ENCODE measurements around the gene ESR2. TPM values are rescaled to one million over a fixed set of nuclear protein-coding genes. Genes with fewer than 3 reads are reported as not detected.

ESR2 gene
- total and polyA plus RNA-seq, 2 donors (not counting 3 experiments of a cell fraction or from before 2014, with no cell fraction given) = 0.10 to 0.58 TPM

- H4K20me1 ChIP-seq (replicated peaks; ENCODE audit: control insufficient read depth, extremely low read depth, insufficient read depth, low read length) = no peaks in the 10 kb centered on the region
- no peaks in the 10 kb centered on the region for H3K9me1 ChIP-seq (replicated peaks; ENCODE audit: control insufficient read depth, extremely low read depth, insufficient read depth, low read length)
- ChIA-PET POLR2A (no interaction called here), CTCF (interaction anchor here (1.0 to 2.4 kb wide), 4 partner anchors 13 to 75 kb away, joined by 3 to 8 read pairs (median 3); partner anchors contain the start of gene ESR2)
- H3K27me3 ChIP-seq (ENCODE audit: control insufficient read depth in 2 of 2, insufficient read depth in 2 of 2, low read length in 2 of 2) = no peaks in the 10 kb centered on the region
- H3K36me3 ChIP-seq (ENCODE audit: control insufficient read depth in 2 of 2, extremely low read depth in 1 of 2, insufficient read depth in 2 of 2, low read length in 2 of 2) = peaks cover 0 to 14% of the 10 kb centered on the region in 2 experiments
- no peaks in the 10 kb centered on the region for H3K79me2 ChIP-seq (ENCODE audit: control insufficient read depth, insufficient read depth, low read length)
- H3K4me3 ChIP-seq (replicated peaks in 1 of 3; ENCODE audit: insufficient read depth in 1 of 3, low read depth in 1 of 3, low read length in 3 of 3) = no peak overlapping the region
- FAIRE-seq = no peak
- no peaks in the 10 kb centered on the region for H3K4me1 ChIP-seq (ENCODE audit: control insufficient read depth, extremely low read depth, insufficient read depth, low read length)
- no peak for TF ChIP-seq MAX (IDR thresholded peaks at IDR 0.05; ENCODE audit: insufficient read depth, insufficient read length)
- TF ChIP-seq JUN (IDR thresholded peaks at IDR 0.05; ENCODE audit: borderline replicate concordance, insufficient read depth, insufficient read length, low read depth) = no peak
- TF ChIP-seq EZH2 (IDR thresholded peaks at IDR 0.05; ENCODE audit: borderline replicate concordance, low read depth, low read length, severe bottlenecking) = no peak
- no peak for TF ChIP-seq MYC (IDR thresholded peaks at IDR 0.05; ENCODE audit: low read depth, low read length)
- no peak for TF ChIP-seq CTCF (IDR thresholded peaks at IDR 0.05; ENCODE audit: extremely low read depth in 1 of 2, insufficient read depth in 1 of 2, low read depth in 1 of 2, low read length in 2 of 2)
- TF ChIP-seq POLR2A (IDR thresholded peaks at IDR 0.05; ENCODE audit: low read depth, low read length) = no peak
- no peak for TF ChIP-seq POLR2AphosphoS5 (IDR thresholded peaks at IDR 0.05; ENCODE audit: insufficient read depth, low read depth, low read length)
- no peak for TF ChIP-seq FOS (IDR thresholded peaks at IDR 0.05; ENCODE audit: borderline replicate concordance, insufficient read depth, low read length)
- TF ChIP-seq GATA2 (IDR thresholded peaks at IDR 0.05; ENCODE audit: insufficient read depth, insufficient read length, low read depth, low read length) = no peak
- H3K9ac ChIP-seq (replicated peaks; ENCODE audit: extremely low read depth, insufficient read depth, low read length) = no peak overlapping the region
- H3K4me2 ChIP-seq (ENCODE audit: insufficient read depth, low read length) = no peak overlapping the region
- no peak overlapping the region for H2AFZ ChIP-seq (ENCODE audit: low read depth, low read length)
- no peak overlapping the region for H3K27ac ChIP-seq (ENCODE audit: insufficient read depth, low read depth, low read length)
- DNase-seq (ENCODE audit: low read depth, low spot score) = no peak
- BruUV-seq (replicated peaks) = no TSS peak
- no peaks in the 10 kb centered on the region for H3K9me3 ChIP-seq (replicated peaks; ENCODE audit: control insufficient read depth, insufficient read depth, low read length)
- intact Hi-C loops (cut with micrococcal nuclease) = no loop called here
- dilution Hi-C loops (cut with MboI; ENCODE audit: extremely low pct_ligation_motif_present, low sequenced_read_pairs) = no loop called here
These were observed 68.9 kb downstream of the ESR2 start for GRCh38 chr14:64225151-64225757.
